SK-N-SH (cell line): ENCODE measurements around the gene APOC3. TPM values are rescaled to one million over a fixed set of nuclear protein-coding genes. Genes with fewer than 3 reads are reported as not detected.

Source experiments
- CTCF ChIA-PET: fragments of 300-600, 350-600 bp; formaldehyde crosslinking; extraction: SDS; loops from one replicate; lab custom pipeline; 2021; lab: Yijun Ruan, JAX
- POLR2A ChIA-PET: fragments of 350-600 bp; sonication (Branson Sonifier 250); formaldehyde crosslinking; extraction: SDS; loops from one replicate; lab custom pipeline; 2020; ENCODE audit warnings: antibody characterized with exemption, inconsistent platforms; lab: Yijun Ruan, JAX
- DNase-seq: peaks from one replicate; pipeline ENCODE4 v3.0.0; 2012
- H2AFZ ChIP-seq: fragments of 200-600 bp; sonication (generic); 2 replicates; pipeline ENCODE4 v1.8.1; 2016; ENCODE audit warnings: antibody characterized with exemption, mild to moderate bottlenecking, low read depth
- H3F3A ChIP-seq: fragments of 200-600 bp; sonication (generic); replicated peaks from 2 replicates; pipeline ENCODE3; 2016; ENCODE audit warnings: antibody characterized with exemption, mild to moderate bottlenecking; ENCODE audit not compliant: insufficient read depth
- H3K27ac ChIP-seq, 2 experiments: fragments of 200-500 bp in 1 of 2; fragments of 200-600 bp in 1 of 2; sonication (Bioruptor generic) in 1 of 2; sonication (generic), shearing (Covaris generic) in 1 of 2; 2 replicates each; pipeline versions ENCODE4 v1.5.1 to v1.6.1; 2014 to 2016; ENCODE audit warnings: low read depth in 2 of 2, inconsistent platforms in 1 of 2, low read length in 1 of 2, mild to moderate bottlenecking in 1 of 2, mixed read lengths in 1 of 2
- H3K27me3 ChIP-seq: fragments of 200-600 bp; sonication (generic), shearing (Covaris generic); 2 replicates; pipeline ENCODE4 v1.6.1; 2016; ENCODE audit warnings: mixed run types; ENCODE audit not compliant: insufficient read depth
- H3K36me3 ChIP-seq, 2 experiments: fragments of 200-500 bp in 1 of 2; fragments of 200-600 bp in 1 of 2; sonication (Bioruptor generic) in 1 of 2; sonication (generic) in 1 of 2; replicated peaks in 1 of 2; 2 replicates each; pipeline versions ENCODE3 to v1.5.1; 2014 to 2016; ENCODE audit warnings: low read length in 1 of 2, mild to moderate bottlenecking in 1 of 2; ENCODE audit not compliant: insufficient read depth in 2 of 2, control insufficient read depth in 1 of 2
- H3K4me1 ChIP-seq, 2 experiments: fragments of 200-500 bp in 1 of 2; fragments of 200-600 bp in 1 of 2; sonication (Bioruptor generic) in 1 of 2; sonication (generic), shearing (Covaris generic) in 1 of 2; 2 replicates each; pipeline versions ENCODE4 v1.5.1 to v1.6.1; 2014 to 2016; ENCODE audit warnings: low read depth in 1 of 2, low read length in 1 of 2, mixed run types in 1 of 2; ENCODE audit not compliant: insufficient read depth in 2 of 2, control insufficient read depth in 1 of 2
- H3K4me2 ChIP-seq: fragments of 200-600 bp; sonication (generic), shearing (Covaris generic); 2 replicates; pipeline ENCODE4 v1.6.1; 2017; ENCODE audit warnings: mixed run types
- H3K4me3 ChIP-seq, 2 experiments: fragments of 200-500 bp in 1 of 2; fragments of 200-600 bp in 1 of 2; sonication (Bioruptor generic) in 1 of 2; sonication (generic), shearing (Covaris generic) in 1 of 2; 2 replicates each; pipeline versions ENCODE4 v1.5.1 to v1.8.1; 2014 to 2016; ENCODE audit warnings: low read depth in 2 of 2, inconsistent platforms in 1 of 2, low read length in 1 of 2, mild to moderate bottlenecking in 1 of 2, mixed read lengths in 1 of 2, moderate library complexity in 1 of 2
- H3K79me2 ChIP-seq: fragments of 200-600 bp; sonication (generic); 2 replicates; pipeline ENCODE4 v1.8.1; 2017; ENCODE audit warnings: mild to moderate bottlenecking; ENCODE audit not compliant: insufficient read depth
- H3K9ac ChIP-seq: fragments of 200-600 bp; sonication (generic); 2 replicates; pipeline ENCODE4 v1.6.1; 2017; ENCODE audit warnings: mixed run types
- H3K9me2 ChIP-seq: fragments of 200-600 bp; sonication (generic); 2 replicates; pipeline ENCODE4 v1.6.1; 2017; ENCODE audit warnings: mixed run types
- H3K9me3 ChIP-seq: fragments of 200-600 bp; sonication (generic); 2 replicates; pipeline ENCODE4 v1.6.1; 2017; ENCODE audit warnings: mixed run types, mild to moderate bottlenecking, moderate library complexity
- H4K20me1 ChIP-seq: fragments of 200-600 bp; sonication (generic); 2 replicates; pipeline ENCODE4 v1.6.1; 2017; ENCODE audit warnings: mild to moderate bottlenecking, mixed run types; ENCODE audit not compliant: insufficient read depth
- CHD2 ChIP-seq: fragments of 150-350 bp; IDR thresholded peaks from 2 replicates; pipeline ENCODE4 v1.6.1; 2018; ENCODE audit warnings: low read length; ENCODE audit not compliant: partially characterized antibody
- FOXM1 ChIP-seq: IDR thresholded peaks from 2 replicates; pipeline ENCODE4 v1.4.0; 2012; ENCODE audit warnings: low read depth, mild to moderate bottlenecking
- MXI1 ChIP-seq: IDR thresholded peaks from 2 replicates; pipeline ENCODE4 v1.6.1; 2012; ENCODE audit warnings: mild to moderate bottlenecking, low read depth, low read length, improper control_type of control experiment
- NRF1 ChIP-seq: IDR thresholded peaks from 2 replicates; pipeline ENCODE4 v1.6.1; 2012; ENCODE audit warnings: low read depth, mild to moderate bottlenecking, low read length
- POLR2AphosphoS5 ChIP-seq: IDR thresholded peaks from 2 replicates; pipeline ENCODE4 v1.6.1; 2012; ENCODE audit warnings: low read depth, low read length
- SMC3 ChIP-seq: IDR thresholded peaks from 2 replicates; pipeline ENCODE4 v1.6.1; 2012; ENCODE audit warnings: low read depth, low read length, improper control_type of control experiment
- TAF1 ChIP-seq: IDR thresholded peaks from 2 replicates; pipeline ENCODE4 v1.6.1; 2012; ENCODE audit warnings: low read depth, mild to moderate bottlenecking, low read length, moderate library complexity, borderline replicate concordance
- TEAD4 ChIP-seq: IDR thresholded peaks from 2 replicates; pipeline ENCODE4 v1.4.0; 2012; ENCODE audit warnings: mild to moderate bottlenecking, borderline replicate concordance; ENCODE audit not compliant: insufficient read depth
- WGBS: methylation state at CpG from one replicate; pipeline ENCODE4 v1.1.6; 2017; ENCODE audit warnings: low lambda C conversion rate; 5-methylcytosine and 5-hydroxymethylcytosine counted together
- polyA plus RNA-seq, 3 experiments: library from polyadenylated mRNA; depleted of rRNA; stranded (reverse); fragments of >200 nt; gene quantifications; 2 replicates each; pipeline ENCODE4 v1.2.3, GENCODE V29; 2012
- TF ChIP-seq, protein P1 (sequence below): IDR thresholded peaks from 2 replicates; pipeline ENCODE4 v1.4.0; 2012; ENCODE audit warnings: low read depth, borderline replicate concordance
- TF ChIP-seq, protein P2 (sequence below): IDR thresholded peaks from 2 replicates; pipeline ENCODE4 v1.4.0; 2012; ENCODE audit warnings: low read depth, borderline replicate concordance
- TF ChIP-seq, protein P3 (sequence below): fragments of 150-350 bp; IDR thresholded peaks from 2 replicates; pipeline ENCODE4 v1.6.1; 2016; ENCODE audit warnings: mild to moderate bottlenecking, low read depth, low read length
- TF ChIP-seq, protein P4 (sequence below): IDR thresholded peaks from 2 replicates; pipeline ENCODE4 v1.6.1; 2012; ENCODE audit warnings: mild to moderate bottlenecking, low read depth, low read length, moderate library complexity

Gene APOC3
- polyA plus RNA-seq, 1 of the 3 experiments (the other 2 are of a cell fraction) = not detected

DNA sequence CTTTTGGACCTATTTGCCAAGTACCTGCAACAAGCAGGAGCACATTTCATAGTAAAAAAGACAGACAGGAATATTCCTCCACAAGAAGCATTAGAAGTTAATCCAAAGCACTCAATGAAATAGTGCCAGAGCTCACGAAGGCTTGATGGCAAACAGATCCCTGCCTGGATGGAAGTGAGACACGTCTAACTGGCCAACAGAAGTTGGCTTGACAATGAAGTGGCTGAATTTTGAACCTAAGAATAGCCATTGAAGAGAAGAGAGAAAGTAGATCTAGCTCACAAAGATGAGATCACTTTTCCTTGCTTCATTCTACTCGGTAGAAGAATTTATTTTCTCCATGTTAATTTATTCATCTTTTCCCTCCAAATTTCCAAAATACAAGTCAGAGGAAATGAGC lies 38.4 kb downstream of the APOC3 start:
- Histone ChIP-seq H2AFZ (no peak overlapping the region), H3K36me3 (peaks cover 26 to 56% of the 10 kb centered on the region in 2 experiments), H3K27me3 (no peaks in the 10 kb centered on the region), H3K4me3 (no peak overlapping the region), H3K79me2 (no peaks in the 10 kb centered on the region), H3K9ac (no peak overlapping the region), H3K9me3 (no peaks in the 10 kb centered on the region), H3K9me2 (no peaks in the 10 kb centered on the region), H3K27ac (no peak overlapping the region), H3F3A (peaks cover 2% of the 10 kb centered on the region), H3K4me2 (no peak overlapping the region), H4K20me1 (no peaks in the 10 kb centered on the region), H3K4me1 (peaks cover 3 to 7% of the 10 kb centered on the region in 2 experiments)
- ChIA-PET CTCF (interaction anchor here (0.9 to 3.7 kb wide), 4 partner anchors 12 to 238 kb away, joined by 3 to 20 read pairs (median 8); partner anchors contain the start of gene APOA5), POLR2A (no interaction called here)
- 94% methylated on average over 3 of the region's 3 CpGs for WGBS
- TF ChIP-seq, protein P1, sequence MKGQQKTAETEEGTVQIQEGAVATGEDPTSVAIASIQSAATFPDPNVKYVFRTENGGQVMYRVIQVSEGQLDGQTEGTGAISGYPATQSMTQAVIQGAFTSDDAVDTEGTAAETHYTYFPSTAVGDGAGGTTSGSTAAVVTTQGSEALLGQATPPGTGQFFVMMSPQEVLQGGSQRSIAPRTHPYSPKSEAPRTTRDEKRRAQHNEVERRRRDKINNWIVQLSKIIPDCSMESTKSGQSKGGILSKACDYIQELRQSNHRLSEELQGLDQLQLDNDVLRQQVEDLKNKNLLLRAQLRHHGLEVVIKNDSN = no peak
- TF ChIP-seq, protein P2, sequence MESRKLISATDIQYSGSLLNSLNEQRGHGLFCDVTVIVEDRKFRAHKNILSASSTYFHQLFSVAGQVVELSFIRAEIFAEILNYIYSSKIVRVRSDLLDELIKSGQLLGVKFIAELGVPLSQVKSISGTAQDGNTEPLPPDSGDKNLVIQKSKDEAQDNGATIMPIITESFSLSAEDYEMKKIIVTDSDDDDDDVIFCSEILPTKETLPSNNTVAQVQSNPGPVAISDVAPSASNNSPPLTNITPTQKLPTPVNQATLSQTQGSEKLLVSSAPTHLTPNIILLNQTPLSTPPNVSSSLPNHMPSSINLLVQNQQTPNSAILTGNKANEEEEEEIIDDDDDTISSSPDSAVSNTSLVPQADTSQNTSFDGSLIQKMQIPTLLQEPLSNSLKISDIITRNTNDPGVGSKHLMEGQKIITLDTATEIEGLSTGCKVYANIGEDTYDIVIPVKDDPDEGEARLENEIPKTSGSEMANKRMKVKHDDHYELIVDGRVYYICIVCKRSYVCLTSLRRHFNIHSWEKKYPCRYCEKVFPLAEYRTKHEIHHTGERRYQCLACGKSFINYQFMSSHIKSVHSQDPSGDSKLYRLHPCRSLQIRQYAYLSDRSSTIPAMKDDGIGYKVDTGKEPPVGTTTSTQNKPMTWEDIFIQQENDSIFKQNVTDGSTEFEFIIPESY = no peak
- TF ChIP-seq TEAD4 = no peak
- TF ChIP-seq, protein P3, sequence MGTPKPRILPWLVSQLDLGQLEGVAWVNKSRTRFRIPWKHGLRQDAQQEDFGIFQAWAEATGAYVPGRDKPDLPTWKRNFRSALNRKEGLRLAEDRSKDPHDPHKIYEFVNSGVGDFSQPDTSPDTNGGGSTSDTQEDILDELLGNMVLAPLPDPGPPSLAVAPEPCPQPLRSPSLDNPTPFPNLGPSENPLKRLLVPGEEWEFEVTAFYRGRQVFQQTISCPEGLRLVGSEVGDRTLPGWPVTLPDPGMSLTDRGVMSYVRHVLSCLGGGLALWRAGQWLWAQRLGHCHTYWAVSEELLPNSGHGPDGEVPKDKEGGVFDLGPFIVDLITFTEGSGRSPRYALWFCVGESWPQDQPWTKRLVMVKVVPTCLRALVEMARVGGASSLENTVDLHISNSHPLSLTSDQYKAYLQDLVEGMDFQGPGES = no peak
- no peak for TF ChIP-seq POLR2AphosphoS5
- TF ChIP-seq TAF1 = no peak
- DNase-seq = no peak

DNA sequence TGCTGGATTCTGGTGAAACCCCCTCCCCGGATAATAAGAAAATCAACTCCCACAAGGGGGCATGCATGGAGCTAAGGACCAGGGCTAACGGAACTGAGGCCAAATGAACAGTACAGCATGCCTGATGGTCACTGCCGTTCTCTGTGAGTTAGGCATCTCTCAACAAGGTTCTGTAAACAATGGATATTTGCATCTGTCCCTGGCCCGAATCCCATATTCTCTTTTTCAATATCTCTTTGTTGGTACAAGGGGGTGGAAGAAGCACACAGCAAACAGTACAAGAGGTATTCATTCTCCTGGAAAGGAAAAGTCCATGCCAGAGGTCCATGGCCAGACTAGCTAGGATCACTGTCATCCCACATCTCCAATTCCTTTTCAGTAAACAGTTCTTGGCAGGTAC lies 39.9 kb downstream of the APOC3 start:
- ChIA-PET CTCF (interaction anchor here (0.9 to 1.5 kb wide), 5 partner anchors 11 to 237 kb away, joined by 3 to 8 read pairs (median 5); partner anchors contain the start of gene APOA5), POLR2A (no interaction called here)
- H3K36me3 ChIP-seq = peaks cover 30 to 59% of the 10 kb centered on the region in 2 experiments
- H3K27me3 ChIP-seq = no peaks in the 10 kb centered on the region
- no peaks in the 10 kb centered on the region for H3K9me2 ChIP-seq
- H2AFZ ChIP-seq = no peak overlapping the region
- H4K20me1 ChIP-seq = no peaks in the 10 kb centered on the region
- no peak overlapping the region for H3K9ac ChIP-seq
- H3K4me2 ChIP-seq = no peak overlapping the region
- no peaks in the 10 kb centered on the region for H3K79me2 ChIP-seq
- peaks cover 3 to 7% of the 10 kb centered on the region in 2 experiments for H3K4me1 ChIP-seq
- H3K9me3 ChIP-seq = no peaks in the 10 kb centered on the region
- H3K27ac ChIP-seq = no peak overlapping the region
- no peak overlapping the region for H3K4me3 ChIP-seq
- H3F3A ChIP-seq = peaks cover 6% of the 10 kb centered on the region
- DNase-seq = no peak
- 92% methylated on average over 4 of the region's 4 CpGs for WGBS
- TF ChIP-seq SMC3 (no peak), MXI1 (no peak), POLR2AphosphoS5 (no peak), CHD2 (no peak), NRF1 (no peak), TEAD4 (no peak), FOXM1 (no peak)
- TF ChIP-seq, protein P2 = no peak
- TF ChIP-seq, protein P3 = no peak
- TF ChIP-seq, protein P4, sequence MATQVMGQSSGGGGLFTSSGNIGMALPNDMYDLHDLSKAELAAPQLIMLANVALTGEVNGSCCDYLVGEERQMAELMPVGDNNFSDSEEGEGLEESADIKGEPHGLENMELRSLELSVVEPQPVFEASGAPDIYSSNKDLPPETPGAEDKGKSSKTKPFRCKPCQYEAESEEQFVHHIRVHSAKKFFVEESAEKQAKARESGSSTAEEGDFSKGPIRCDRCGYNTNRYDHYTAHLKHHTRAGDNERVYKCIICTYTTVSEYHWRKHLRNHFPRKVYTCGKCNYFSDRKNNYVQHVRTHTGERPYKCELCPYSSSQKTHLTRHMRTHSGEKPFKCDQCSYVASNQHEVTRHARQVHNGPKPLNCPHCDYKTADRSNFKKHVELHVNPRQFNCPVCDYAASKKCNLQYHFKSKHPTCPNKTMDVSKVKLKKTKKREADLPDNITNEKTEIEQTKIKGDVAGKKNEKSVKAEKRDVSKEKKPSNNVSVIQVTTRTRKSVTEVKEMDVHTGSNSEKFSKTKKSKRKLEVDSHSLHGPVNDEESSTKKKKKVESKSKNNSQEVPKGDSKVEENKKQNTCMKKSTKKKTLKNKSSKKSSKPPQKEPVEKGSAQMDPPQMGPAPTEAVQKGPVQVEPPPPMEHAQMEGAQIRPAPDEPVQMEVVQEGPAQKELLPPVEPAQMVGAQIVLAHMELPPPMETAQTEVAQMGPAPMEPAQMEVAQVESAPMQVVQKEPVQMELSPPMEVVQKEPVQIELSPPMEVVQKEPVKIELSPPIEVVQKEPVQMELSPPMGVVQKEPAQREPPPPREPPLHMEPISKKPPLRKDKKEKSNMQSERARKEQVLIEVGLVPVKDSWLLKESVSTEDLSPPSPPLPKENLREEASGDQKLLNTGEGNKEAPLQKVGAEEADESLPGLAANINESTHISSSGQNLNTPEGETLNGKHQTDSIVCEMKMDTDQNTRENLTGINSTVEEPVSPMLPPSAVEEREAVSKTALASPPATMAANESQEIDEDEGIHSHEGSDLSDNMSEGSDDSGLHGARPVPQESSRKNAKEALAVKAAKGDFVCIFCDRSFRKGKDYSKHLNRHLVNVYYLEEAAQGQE = no peak
- TF ChIP-seq, protein P1 = no peak
